ENCODE data around the gene INSC. TPM values are rescaled to one million over a fixed set of nuclear protein-coding genes. Genes with fewer than 3 reads are reported as not detected.

Gene INSC
- total RNA-seq, 2 experiments from 2014 or later, result 0.74 to 1.4 TPM

DNA sequence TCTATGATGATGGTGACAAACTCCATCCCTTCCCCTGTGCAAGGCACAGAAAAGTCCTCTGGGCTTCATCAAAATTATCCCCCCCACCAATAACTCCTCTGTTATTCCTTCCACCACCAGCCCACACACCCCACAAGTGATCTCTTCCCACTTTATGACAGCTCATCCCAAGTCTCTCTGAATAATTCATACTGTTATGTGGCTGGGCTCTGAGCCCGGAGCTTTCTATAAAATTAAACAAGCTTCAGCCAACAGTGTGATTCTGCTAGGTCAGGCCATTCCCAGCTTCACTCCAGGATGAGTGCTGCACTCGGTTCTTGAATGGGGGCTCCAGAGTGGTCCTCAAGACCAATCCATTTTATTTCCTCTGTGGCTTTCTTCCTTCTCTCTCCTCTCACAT, 83.0 kb downstream of the INSC start:
- POLR2A ChIA-PET, result no interaction called here
- Mint-ChIP-seq H3K4me3 (no peak overlapping the region), H3K27ac (no peak overlapping the region), H3K27me3 (peaks cover 10% of the 10 kb centered on the region), H3K36me3 (ENCODE audit: low read depth) (no peaks in the 10 kb centered on the region), H3K9me3 (no peaks in the 10 kb centered on the region), H3K4me1 (ENCODE audit: low read depth) (no peaks in the 10 kb centered on the region)
- TF ChIP-seq, protein P1, sequence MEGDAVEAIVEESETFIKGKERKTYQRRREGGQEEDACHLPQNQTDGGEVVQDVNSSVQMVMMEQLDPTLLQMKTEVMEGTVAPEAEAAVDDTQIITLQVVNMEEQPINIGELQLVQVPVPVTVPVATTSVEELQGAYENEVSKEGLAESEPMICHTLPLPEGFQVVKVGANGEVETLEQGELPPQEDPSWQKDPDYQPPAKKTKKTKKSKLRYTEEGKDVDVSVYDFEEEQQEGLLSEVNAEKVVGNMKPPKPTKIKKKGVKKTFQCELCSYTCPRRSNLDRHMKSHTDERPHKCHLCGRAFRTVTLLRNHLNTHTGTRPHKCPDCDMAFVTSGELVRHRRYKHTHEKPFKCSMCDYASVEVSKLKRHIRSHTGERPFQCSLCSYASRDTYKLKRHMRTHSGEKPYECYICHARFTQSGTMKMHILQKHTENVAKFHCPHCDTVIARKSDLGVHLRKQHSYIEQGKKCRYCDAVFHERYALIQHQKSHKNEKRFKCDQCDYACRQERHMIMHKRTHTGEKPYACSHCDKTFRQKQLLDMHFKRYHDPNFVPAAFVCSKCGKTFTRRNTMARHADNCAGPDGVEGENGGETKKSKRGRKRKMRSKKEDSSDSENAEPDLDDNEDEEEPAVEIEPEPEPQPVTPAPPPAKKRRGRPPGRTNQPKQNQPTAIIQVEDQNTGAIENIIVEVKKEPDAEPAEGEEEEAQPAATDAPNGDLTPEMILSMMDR (IDR thresholded peaks at IDR 0.05), result no peak
- intact Hi-C loops (cut with micrococcal nuclease), result no loop called here
- CTCF ChIA-PET, result interaction anchor here (1.3 to 4.5 kb wide), 2 partner anchors 9 to 12 kb away, joined by 3 to 23 read pairs; no protein-coding TSS in a partner anchor
- no peak for ATAC-seq
- DNase-seq, result no peak

DNA sequence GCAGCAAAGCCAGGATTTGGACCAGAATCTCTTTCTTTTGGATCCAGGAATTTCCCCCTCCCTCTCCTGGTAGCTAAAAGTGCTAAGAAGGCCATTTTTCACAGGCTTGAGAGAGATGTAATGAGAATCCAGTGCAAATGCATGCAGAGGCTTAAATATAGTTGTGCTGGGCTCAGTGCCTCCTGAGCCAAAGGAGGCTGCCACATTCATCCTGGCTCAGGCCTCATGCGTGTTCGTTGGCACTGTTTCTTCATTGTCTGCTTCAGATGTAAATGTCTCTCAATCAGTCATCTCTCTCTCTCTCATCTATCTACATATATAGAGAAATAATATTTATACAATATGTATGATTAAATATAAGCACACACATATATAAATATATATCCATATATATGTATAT, 83.6 kb downstream of the INSC start:
- Mint-ChIP-seq H3K27ac (no peak overlapping the region), H3K27me3 (peaks cover 10% of the 10 kb centered on the region), H3K36me3 (ENCODE audit: low read depth) (no peaks in the 10 kb centered on the region), H3K4me3 (no peak overlapping the region), H3K4me1 (ENCODE audit: low read depth) (no peaks in the 10 kb centered on the region), H3K9me3 (no peaks in the 10 kb centered on the region)
- TF ChIP-seq, protein P1 (IDR thresholded peaks at IDR 0.05), result no peak
- ChIA-PET POLR2A (no interaction called here), CTCF (interaction anchor here (1.2 to 4.5 kb wide), 3 partner anchors 9 to 98 kb away, joined by 3 to 23 read pairs (median 3); no protein-coding TSS in a partner anchor)
- ATAC-seq (no peak), DNase-seq (no peak)
- intact Hi-C loops (cut with micrococcal nuclease), result no loop called here

DNA sequence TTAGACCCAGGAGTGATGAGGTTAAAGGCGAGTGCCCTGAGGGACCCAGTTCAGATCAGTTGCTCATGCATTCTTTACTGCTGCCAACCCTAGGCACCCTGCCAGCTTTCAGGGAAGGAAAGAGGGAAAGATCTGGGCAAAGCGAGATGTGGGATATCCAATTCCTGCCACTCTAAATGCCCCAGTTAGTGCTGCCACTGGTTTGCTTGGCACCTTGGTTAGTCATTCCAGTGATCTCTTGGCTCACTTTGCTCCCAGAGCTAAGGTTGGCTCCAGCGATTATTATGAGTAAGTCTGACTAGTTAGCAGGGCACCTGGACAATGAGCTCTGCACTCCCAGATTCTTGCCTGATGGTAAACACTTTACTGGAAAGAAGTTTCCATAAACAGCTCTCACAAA, 85.0 kb downstream of the INSC start:
- intact Hi-C loops (cut with micrococcal nuclease), result no loop called here
- CTCF ChIA-PET, result interaction anchor here (0.7 kb wide), 1 partner anchor 11 kb away, joined by 3 read pairs; no protein-coding TSS in a partner anchor
- Mint-ChIP-seq H3K27ac (no peak overlapping the region), H3K9me3 (no peaks in the 10 kb centered on the region), H3K4me1 (ENCODE audit: low read depth) (no peaks in the 10 kb centered on the region), H3K4me3 (no peak overlapping the region), H3K36me3 (ENCODE audit: low read depth) (no peaks in the 10 kb centered on the region), H3K27me3 (peaks cover 8% of the 10 kb centered on the region)
- POLR2A ChIA-PET, result no interaction called here
- TF ChIP-seq, protein P1 (IDR thresholded peaks at IDR 0.05), result no peak
- no peak for DNase-seq
- no peak for ATAC-seq

DNA sequence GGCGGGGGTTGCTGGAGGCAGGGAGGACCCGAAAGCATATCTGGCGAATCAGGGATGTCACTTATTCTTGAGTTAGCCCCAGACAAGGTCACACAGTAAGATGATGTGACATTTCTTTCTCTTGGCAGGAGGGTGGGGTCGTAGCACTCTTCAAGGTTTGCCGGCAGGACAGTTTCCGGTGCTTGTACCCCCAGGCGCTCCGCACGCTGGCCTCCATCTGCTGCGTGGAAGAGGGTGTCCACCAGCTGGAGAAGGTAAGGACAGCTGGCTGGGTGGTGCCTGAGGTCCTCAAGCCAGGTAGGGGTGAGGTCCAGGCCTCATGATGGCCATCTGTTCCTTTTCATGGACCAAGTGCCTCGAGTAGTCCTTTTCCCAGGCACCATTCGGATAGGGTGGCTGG, 86.0 kb downstream of the INSC start:
- no peaks in the 10 kb centered on the region for H3K4me1 Mint-ChIP-seq (ENCODE audit: low read depth)
- intact Hi-C loops (cut with micrococcal nuclease), result no loop called here

DNA sequence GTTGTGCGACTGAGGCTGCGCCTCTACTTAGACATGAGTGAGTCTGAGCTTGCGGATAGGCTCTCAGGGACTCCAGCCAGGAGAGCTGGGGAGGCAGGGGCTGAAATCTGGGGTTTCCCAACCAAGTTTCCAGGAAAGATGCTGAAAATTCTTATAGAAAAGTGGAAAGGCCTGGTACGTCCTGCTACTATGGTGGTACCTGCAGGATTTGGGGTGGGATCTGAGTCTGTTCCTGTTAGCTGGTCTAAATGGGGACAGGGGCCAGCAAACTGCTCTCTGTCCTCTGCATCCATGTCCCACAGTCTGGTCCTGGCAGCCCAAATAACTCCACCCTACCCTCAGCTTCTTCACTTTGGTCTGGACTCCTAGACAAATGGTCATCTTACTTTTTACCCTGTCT, 86.9 kb downstream of the INSC start:
- ChIA-PET CTCF (interaction anchor here (1.9 to 2.2 kb wide), 2 partner anchors 10 to 101 kb away, joined by 4 to 8 read pairs; no protein-coding TSS in a partner anchor), POLR2A (no interaction called here)
- H3K4me1 Mint-ChIP-seq (ENCODE audit: low read depth), result no peaks in the 10 kb centered on the region
- H3K36me3 Mint-ChIP-seq (ENCODE audit: low read depth), result no peaks in the 10 kb centered on the region
- no peak overlapping the region for H3K4me3 Mint-ChIP-seq
- no peak for ATAC-seq
- no peak overlapping the region for H3K27ac Mint-ChIP-seq
- peaks cover 8% of the 10 kb centered on the region for H3K27me3 Mint-ChIP-seq
- TF ChIP-seq, protein P1 (IDR thresholded peaks at IDR 0.05), result no peak
- intact Hi-C loops (cut with micrococcal nuclease), result no loop called here
- no peak for DNase-seq
- no peaks in the 10 kb centered on the region for H3K9me3 Mint-ChIP-seq

More for the DNA sequence above, 86.0 kb downstream of the INSC start:
- Mint-ChIP-seq H3K9me3 (no peaks in the 10 kb centered on the region), H3K4me3 (no peak overlapping the region), H3K27me3 (peaks cover 8% of the 10 kb centered on the region), H3K36me3 (ENCODE audit: low read depth) (no peaks in the 10 kb centered on the region), H3K27ac (no peak overlapping the region)
- CTCF ChIA-PET, result no interaction called here
- TF ChIP-seq, protein P1 (IDR thresholded peaks at IDR 0.05), result no peak
- POLR2A ChIA-PET, result no interaction called here
- no peak for ATAC-seq
- no peak for DNase-seq
